K562 (cell line): ENCODE results near the gene SMG5. TPM values are rescaled to one million over a fixed set of nuclear protein-coding genes. Genes with fewer than 3 reads are reported as not detected.

Experiments used
- C11orf30 ChIP-seq: fragments of 450-650 bp; IDR thresholded peaks from 2 replicates; pipeline ENCODE4 v1.6.1; 2016; ENCODE audit warnings: low read depth, mild to moderate bottlenecking
- CBX1 ChIP-seq: sonication (generic); IDR thresholded peaks from 2 replicates; pipeline ENCODE4 v1.6.1; 2016; ENCODE audit warnings: antibody characterized with exemption, low read depth, mild to moderate bottlenecking
- CSDE1 ChIP-seq, 2 experiments: fragments of 450-650 bp; IDR thresholded peaks; 2 replicates each; pipeline ENCODE4 v1.6.1; 2016; ENCODE audit warnings: mild to moderate bottlenecking in 1 of 2
- DACH1 ChIP-seq: fragments of 450-650 bp; IDR thresholded peaks from 2 replicates; pipeline ENCODE4 v1.6.1; 2018; ENCODE audit not compliant: partially characterized antibody
- EP300 ChIP-seq: IDR thresholded peaks from 2 replicates; pipeline ENCODE4 v1.6.1; 2012; ENCODE audit warnings: low read length, improper control_type of control experiment
- GABPB1 ChIP-seq: sonication (generic); formaldehyde crosslinking; IDR thresholded peaks from 2 replicates; pipeline ENCODE4 v1.8.0; 2022; ENCODE audit warnings: mild to moderate bottlenecking, missing genetic modification reagents
- HEY1 ChIP-seq: fragments of 250-450 bp; sonication (Bioruptor Pico); IDR thresholded peaks from 2 replicates; pipeline ENCODE4 v1.5.0; 2020; ENCODE audit warnings: mild to moderate bottlenecking, moderate library complexity, borderline replicate concordance
- KDM5B ChIP-seq: fragments of 200-600 bp; sonication (generic); IDR thresholded peaks from 2 replicates; pipeline ENCODE4 v1.6.1; 2012; ENCODE audit warnings: low read depth, mild to moderate bottlenecking, moderate library complexity, low read length, control low read depth, inconsistent platforms; ENCODE audit not compliant: insufficient replicate concordance
- L3MBTL2 ChIP-seq: fragments of 450-650 bp; IDR thresholded peaks from 2 replicates; pipeline ENCODE4 v1.6.1; 2016; ENCODE audit warnings: mild to moderate bottlenecking, moderate library complexity
- NELFE ChIP-seq: IDR thresholded peaks from 2 replicates; pipeline ENCODE4 v1.6.1; 2011; ENCODE audit warnings: mild to moderate bottlenecking; ENCODE audit not compliant: insufficient read depth, insufficient read length
- POLR2A ChIP-seq: fragments of 450-650 bp; conservative IDR thresholded peaks from 2 replicates; pipeline ENCODE4 v1.6.1; 2016
- RCOR1 ChIP-seq, 2 experiments: IDR thresholded peaks; 2 replicates each; pipeline ENCODE4 v1.6.1; 2012; ENCODE audit warnings: low read depth in 2 of 2, low read length in 2 of 2, borderline replicate concordance in 1 of 2, improper control_type of control experiment in 1 of 2
- SIN3A ChIP-seq, 2 experiments: fragments of 150-350 bp in 1 of 2; IDR thresholded peaks; 2 replicates each; pipeline ENCODE4 v1.6.1; 2011 to 2016; ENCODE audit warnings: borderline replicate concordance in 2 of 2, low read depth in 2 of 2, low read length in 2 of 2, mild to moderate bottlenecking in 2 of 2, moderate library complexity in 2 of 2; ENCODE audit not compliant: control insufficient read depth in 1 of 2
- SMAD4 ChIP-seq: fragments of 250-450 bp; sonication (Bioruptor Pico); conservative IDR thresholded peaks from 2 replicates; pipeline ENCODE4 v1.8.0; 2021; ENCODE audit warnings: inconsistent platforms, mild to moderate bottlenecking, moderate library complexity
- SP1 ChIP-seq: sonication (generic); formaldehyde crosslinking; IDR thresholded peaks from 2 replicates; pipeline ENCODE4 v1.8.1; 2022; ENCODE audit warnings: mild to moderate bottlenecking, missing genetic modification reagents
- TAF9B ChIP-seq: fragments of 450-650 bp; IDR thresholded peaks from 2 replicates; pipeline ENCODE4 v1.6.1; 2018; ENCODE audit warnings: mild to moderate bottlenecking; ENCODE audit not compliant: partially characterized antibody
- TOE1 ChIP-seq, 2 experiments: fragments of 450-650 bp in 1 of 2; sonication (generic) in 1 of 2; formaldehyde crosslinking in 1 of 2; IDR thresholded peaks; 2 replicates each; pipeline versions ENCODE4 v1.7.1 to v1.8.0; 2016 to 2022; ENCODE audit warnings: borderline replicate concordance in 2 of 2, mild to moderate bottlenecking in 2 of 2, antibody characterized with exemption in 1 of 2, inconsistent platforms in 1 of 2, low read depth in 1 of 2, missing genetic modification reagents in 1 of 2, moderate library complexity in 1 of 2
- XRCC3 ChIP-seq: fragments of 450-650 bp; IDR thresholded peaks from 2 replicates; pipeline ENCODE4 v1.6.1; 2017; ENCODE audit warnings: mild to moderate bottlenecking, moderate library complexity
- ZBTB17 ChIP-seq: fragments of 450-650 bp; formaldehyde crosslinking; IDR thresholded peaks from 2 replicates; pipeline ENCODE4 v1.4.0; 2020; ENCODE audit warnings: mild to moderate bottlenecking
- ZNF75A ChIP-seq: fragments of 450-650 bp; formaldehyde crosslinking; IDR thresholded peaks from 2 replicates; pipeline ENCODE4 v1.4.0; 2020; ENCODE audit warnings: mild to moderate bottlenecking
- polyA plus RNA-seq, 8 experiments: library from polyadenylated mRNA; depleted of rRNA in 4 of 8; stranded (reverse) in 5 of 8; unstranded in 3 of 8; fragments of >200 nt; fragmentation: Nextera tagmentation in 2 of 8; fragmentation: Illumina TruSeq in 1 of 8; extraction: Ambion mirVana in 2 of 8; extraction: Trizol in 1 of 8; gene quantifications; 2 replicates each; pipeline versions ENCODE4 v1.2.1 to v1.2.3, GENCODE V29; 2011 to 2014; ENCODE audit warnings: inconsistent platforms in 1 of 8, missing spikeins in 1 of 8
- total RNA-seq, 7 experiments: library from RNA; depleted of rRNA in 6 of 7; stranded (reverse); fragments of >200 nt in 6 of 7; fragmentation: Illumina TruSeq in 2 of 7; extraction: Trizol in 2 of 7; gene quantifications; 2 replicates each; pipeline versions ENCODE4 v1.2.1 to v1.2.3, GENCODE V29; 2011 to 2021; ENCODE audit warnings: low replicate concordance in 1 of 7
- TF ChIP-seq, protein P1 (sequence below): sonication (generic); formaldehyde crosslinking; IDR thresholded peaks from 2 replicates; pipeline ENCODE4 v1.8.1; 2023; ENCODE audit warnings: mild to moderate bottlenecking, missing genetic modification reagents, moderate library complexity
- TF ChIP-seq, protein P2 (sequence below): fragments of 450-650 bp; IDR thresholded peaks from 2 replicates; pipeline ENCODE4 v1.6.1; 2017; ENCODE audit warnings: mild to moderate bottlenecking, moderate library complexity
- TF ChIP-seq, protein P3 (sequence below): fragments of 450-650 bp; formaldehyde crosslinking; IDR thresholded peaks from 2 replicates; pipeline ENCODE4 v1.4.0; 2020; ENCODE audit warnings: mild to moderate bottlenecking, moderate library complexity
- TF ChIP-seq, protein P4 (sequence below): fragments of 450-650 bp; formaldehyde crosslinking; IDR thresholded peaks from 2 replicates; pipeline ENCODE4 v1.4.0; 2020; ENCODE audit warnings: mild to moderate bottlenecking, moderate library complexity

SMG5 gene
- total and polyA plus RNA-seq, 9 of the 15 experiments (the other 6 are each of a cell fraction or from before 2014, with no cell fraction given) = 1.4 to 85.9 (median 53.0) TPM

DNA sequence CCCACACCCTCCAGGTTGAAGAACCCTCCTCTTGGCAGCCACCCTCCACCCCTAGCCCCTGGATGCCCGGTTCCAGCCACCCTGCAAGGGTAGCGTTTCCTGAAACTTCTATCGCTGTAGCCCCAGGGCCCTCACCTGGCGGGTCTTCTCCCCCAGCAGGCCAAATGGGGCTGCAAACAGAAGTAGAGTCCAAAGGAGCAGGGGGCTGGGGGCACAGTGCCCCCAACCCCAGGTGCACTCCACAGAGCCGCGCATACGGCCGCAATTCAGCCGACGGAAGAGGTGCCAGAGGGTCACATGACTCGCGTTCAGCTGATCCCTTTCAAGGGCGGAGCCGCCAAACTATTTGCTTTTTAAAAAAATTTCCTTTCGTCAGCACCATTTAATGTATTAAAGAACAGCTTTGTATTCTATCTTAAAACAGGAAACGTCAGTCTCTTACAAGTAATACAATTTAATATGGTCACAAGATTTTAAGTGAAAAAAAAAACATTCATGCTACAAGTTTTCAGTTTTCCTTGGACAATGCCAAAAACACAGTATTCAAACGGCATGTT, 12.8 kb upstream of the SMG5 start, which contains the start of gene GLMP (continued):
- peak; percentile 39; the same call in 1 of the 2 replicates for TF ChIP-seq GABPB1 (CRISPR knock-in tag)
- TF ChIP-seq RCOR1 (IDR thresholded peaks at IDR 0.05; ENCODE audit: borderline replicate concordance in 1 of 2, low read depth in 2 of 2, low read length in 2 of 2) = peak in 1 of 2 experiments; percentile 46; a peak in 1 of 4 replicates
- 0 out of 2 replicates have a peak, but pooled peaks have one; percentile 37 for TF ChIP-seq CBX1
- TF ChIP-seq TOE1 (IDR thresholded peaks at IDR 0.05; ENCODE audit: borderline replicate concordance) = peak; percentile 97
- TF ChIP-seq TOE1 (CRISPR knock-in tag; IDR thresholded peaks at IDR 0.05; ENCODE audit: borderline replicate concordance, low read depth) = no peak
- no peak for TF ChIP-seq ZNF75A (CRISPR knock-in tag)
- no peak for TF ChIP-seq NELFE
- TF ChIP-seq HEY1 (CRISPR knock-in tag) = 0 out of 2 replicates have a peak, but pooled peaks have one; percentile 60
- no peak for TF ChIP-seq CSDE1 (IDR thresholded peaks at IDR 0.05)
- peak; percentile 22; the same call in 1 of the 2 replicates for TF ChIP-seq SMAD4
- peak; percentile 88 for TF ChIP-seq C11orf30
- peak; percentile 67 for TF ChIP-seq POLR2A
- peak; percentile 47; the same call in 1 of the 2 replicates for TF ChIP-seq SP1 (CRISPR knock-in tag)
- TF ChIP-seq, protein P1, sequence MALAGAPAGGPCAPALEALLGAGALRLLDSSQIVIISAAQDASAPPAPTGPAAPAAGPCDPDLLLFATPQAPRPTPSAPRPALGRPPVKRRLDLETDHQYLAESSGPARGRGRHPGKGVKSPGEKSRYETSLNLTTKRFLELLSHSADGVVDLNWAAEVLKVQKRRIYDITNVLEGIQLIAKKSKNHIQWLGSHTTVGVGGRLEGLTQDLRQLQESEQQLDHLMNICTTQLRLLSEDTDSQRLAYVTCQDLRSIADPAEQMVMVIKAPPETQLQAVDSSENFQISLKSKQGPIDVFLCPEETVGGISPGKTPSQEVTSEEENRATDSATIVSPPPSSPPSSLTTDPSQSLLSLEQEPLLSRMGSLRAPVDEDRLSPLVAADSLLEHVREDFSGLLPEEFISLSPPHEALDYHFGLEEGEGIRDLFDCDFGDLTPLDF (CRISPR knock-in tag) = no peak
- 0 out of 2 replicates have a peak, but pooled peaks have one; percentile 3 for TF ChIP-seq EP300
- peak; percentile 53 for TF ChIP-seq TAF9B
- TF ChIP-seq, protein P2, sequence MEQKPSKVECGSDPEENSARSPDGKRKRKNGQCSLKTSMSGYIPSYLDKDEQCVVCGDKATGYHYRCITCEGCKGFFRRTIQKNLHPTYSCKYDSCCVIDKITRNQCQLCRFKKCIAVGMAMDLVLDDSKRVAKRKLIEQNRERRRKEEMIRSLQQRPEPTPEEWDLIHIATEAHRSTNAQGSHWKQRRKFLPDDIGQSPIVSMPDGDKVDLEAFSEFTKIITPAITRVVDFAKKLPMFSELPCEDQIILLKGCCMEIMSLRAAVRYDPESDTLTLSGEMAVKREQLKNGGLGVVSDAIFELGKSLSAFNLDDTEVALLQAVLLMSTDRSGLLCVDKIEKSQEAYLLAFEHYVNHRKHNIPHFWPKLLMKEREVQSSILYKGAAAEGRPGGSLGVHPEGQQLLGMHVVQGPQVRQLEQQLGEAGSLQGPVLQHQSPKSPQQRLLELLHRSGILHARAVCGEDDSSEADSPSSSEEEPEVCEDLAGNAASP = no peak
- TF ChIP-seq SIN3A (IDR thresholded peaks at IDR 0.05; ENCODE audit: borderline replicate concordance in 2 of 2, control insufficient read depth in 1 of 2, low read depth in 2 of 2, low read length in 2 of 2) = peak; percentile 56 to 96; a peak in 2 of 4 replicates
- no peak for TF ChIP-seq ZBTB17 (CRISPR knock-in tag)
- TF ChIP-seq, protein P3, sequence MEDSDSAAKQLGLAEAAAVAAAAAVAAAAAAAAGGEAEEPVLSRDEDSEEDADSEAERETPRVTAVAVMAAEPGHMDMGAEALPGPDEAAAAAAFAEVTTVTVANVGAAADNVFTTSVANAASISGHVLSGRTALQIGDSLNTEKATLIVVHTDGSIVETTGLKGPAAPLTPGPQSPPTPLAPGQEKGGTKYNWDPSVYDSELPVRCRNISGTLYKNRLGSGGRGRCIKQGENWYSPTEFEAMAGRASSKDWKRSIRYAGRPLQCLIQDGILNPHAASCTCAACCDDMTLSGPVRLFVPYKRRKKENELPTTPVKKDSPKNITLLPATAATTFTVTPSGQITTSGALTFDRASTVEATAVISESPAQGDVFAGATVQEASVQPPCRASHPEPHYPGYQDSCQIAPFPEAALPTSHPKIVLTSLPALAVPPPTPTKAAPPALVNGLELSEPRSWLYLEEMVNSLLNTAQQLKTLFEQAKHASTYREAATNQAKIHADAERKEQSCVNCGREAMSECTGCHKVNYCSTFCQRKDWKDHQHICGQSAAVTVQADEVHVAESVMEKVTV (CRISPR knock-in tag) = no peak
- TF ChIP-seq KDM5B = peak; percentile 50
- TF ChIP-seq XRCC3 = no peak
- TF ChIP-seq, protein P4, sequence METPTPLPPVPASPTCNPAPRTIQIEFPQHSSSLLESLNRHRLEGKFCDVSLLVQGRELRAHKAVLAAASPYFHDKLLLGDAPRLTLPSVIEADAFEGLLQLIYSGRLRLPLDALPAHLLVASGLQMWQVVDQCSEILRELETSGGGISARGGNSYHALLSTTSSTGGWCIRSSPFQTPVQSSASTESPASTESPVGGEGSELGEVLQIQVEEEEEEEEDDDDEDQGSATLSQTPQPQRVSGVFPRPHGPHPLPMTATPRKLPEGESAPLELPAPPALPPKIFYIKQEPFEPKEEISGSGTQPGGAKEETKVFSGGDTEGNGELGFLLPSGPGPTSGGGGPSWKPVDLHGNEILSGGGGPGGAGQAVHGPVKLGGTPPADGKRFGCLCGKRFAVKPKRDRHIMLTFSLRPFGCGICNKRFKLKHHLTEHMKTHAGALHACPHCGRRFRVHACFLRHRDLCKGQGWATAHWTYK = peak; percentile 60; the same call in 1 of the 2 replicates
- TF ChIP-seq DACH1 = peak; percentile 74
- peak; percentile 73 for TF ChIP-seq L3MBTL2
